Endodermal cell (in vitro differentiated cells): ENCODE data around the gene ALCAM. TPM values are rescaled to one million over a fixed set of nuclear protein-coding genes. Genes with fewer than 3 reads are reported as not detected.

ENCODE experiments used
- DNase-seq: peaks from one replicate; pipeline ENCODE4 v3.0.0-alpha.2; 2017
- H3K27ac ChIP-seq: 2 replicates; pipeline ENCODE4 v1.5.1; 2013; ENCODE audit warnings: mild to moderate bottlenecking, low read depth, low read length, moderate library complexity
- H3K27me3 ChIP-seq: 2 replicates; pipeline ENCODE4 v1.6.1; 2013; ENCODE audit warnings: mild to moderate bottlenecking, low read length, moderate library complexity; ENCODE audit not compliant: insufficient read depth, control insufficient read depth, poor library complexity, severe bottlenecking
- H3K36me3 ChIP-seq: 2 replicates; pipeline ENCODE4 v1.7.0; 2013; ENCODE audit warnings: mild to moderate bottlenecking, low read length, moderate library complexity; ENCODE audit not compliant: control insufficient read depth, insufficient read depth
- H3K4me1 ChIP-seq: one replicate; pipeline ENCODE4 v1.7.0; 2013; ENCODE audit warnings: low read length; ENCODE audit not compliant: control insufficient read depth, insufficient read depth
- H3K4me3 ChIP-seq: 2 replicates; pipeline ENCODE4 v1.5.1; 2013; ENCODE audit warnings: mild to moderate bottlenecking, low read length, moderate library complexity
- H3K9ac ChIP-seq: 2 replicates; pipeline ENCODE4 v1.6.1; 2013; ENCODE audit warnings: mild to moderate bottlenecking, low read length, moderate library complexity; ENCODE audit not compliant: poor library complexity, severe bottlenecking; ENCODE audit errors: extremely low read depth
- H3K9me3 ChIP-seq: 2 replicates; pipeline ENCODE4 v1.6.1; 2013; ENCODE audit warnings: mild to moderate bottlenecking, low read length, moderate library complexity; ENCODE audit not compliant: control insufficient read depth
- H3K27ac Mint-ChIP-seq: 2 replicates; pipeline ENCODE4 v1.8.0; 2020; ENCODE audit warnings: mixed read lengths
- H3K27me3 Mint-ChIP-seq: 2 replicates; pipeline ENCODE4 v1.8.0; 2021; ENCODE audit warnings: mild to moderate bottlenecking, mixed read lengths; ENCODE audit not compliant: insufficient read depth
- H3K36me3 Mint-ChIP-seq: 2 replicates; pipeline ENCODE4 v1.8.0; 2020; ENCODE audit warnings: low read depth, mixed read lengths
- H3K4me1 Mint-ChIP-seq: 2 replicates; pipeline ENCODE4 v1.8.0; 2020; ENCODE audit warnings: mixed read lengths
- H3K4me3 Mint-ChIP-seq: 2 replicates; pipeline ENCODE4 v1.8.0; 2020; ENCODE audit warnings: mild to moderate bottlenecking, moderate library complexity, mixed read lengths
- H3K9me3 Mint-ChIP-seq: 2 replicates; pipeline ENCODE4 v1.8.0; 2020; ENCODE audit warnings: mild to moderate bottlenecking, mixed read lengths
- CTCF ChIP-seq: fragments of 200-600 bp; sonication (generic); conservative IDR thresholded peaks from 2 replicates; pipeline ENCODE4 v1.5.0; 2021; ENCODE audit warnings: antibody characterized with exemption, mild to moderate bottlenecking
- WGBS, 2 experiments: methylation state at CpG; one replicate each; pipeline versions ENCODE4 v1.1.5 to v1.1.7; 2013; ENCODE audit warnings: missing lambda C conversion rate in 2 of 2, mixed read lengths in 1 of 2; ENCODE audit not compliant: insufficient coverage in 1 of 2, insufficient read length in 1 of 2; 5-methylcytosine and 5-hydroxymethylcytosine counted together
- total RNA-seq, 2 donors: library from RNA; stranded (reverse); fragmentation: NEBNext Ultra II Directional in 1 of 2; extraction: Animal tissue kit (Norgen Biotek cat#: 25700) in 1 of 2; gene quantifications; 2 replicates in 1 of 2; 3 replicates in 1 of 2; pipeline ENCODE4 v1.2.1, GENCODE V29; 2021

Gene ALCAM
- total RNA-seq, 2 donors from 2014 or later = 19.3 to 36.5 TPM

GRCh38 chr3:105502333-105502732 is 135.6 kb downstream of the ALCAM start:
- Mint-ChIP-seq H3K4me3 (no peak overlapping the region), H3K4me1 (peaks cover 29% of the 10 kb centered on the region), H3K9me3 (no peaks in the 10 kb centered on the region), H3K27ac (no peak overlapping the region), H3K36me3 (peaks cover 1% of the 10 kb centered on the region), H3K27me3 (no peaks in the 10 kb centered on the region)
- Histone ChIP-seq H3K36me3 (no peaks in the 10 kb centered on the region), H3K27me3 (no peaks in the 10 kb centered on the region), H3K27ac (no peak overlapping the region), H3K4me3 (no peak overlapping the region), H3K9ac (no peak overlapping the region), H3K9me3 (no peaks in the 10 kb centered on the region), H3K4me1 (peaks cover 16% of the 10 kb centered on the region)
- TF ChIP-seq CTCF = no peak
- no peak for DNase-seq
- WGBS, 2 experiments = 62 to 75% methylated on average over 2 of the region's 2 CpGs

GRCh38 chr3:105503191-105503593 is 136.5 kb downstream of the ALCAM start:
- Mint-ChIP-seq H3K27ac (no peak overlapping the region), H3K9me3 (no peaks in the 10 kb centered on the region), H3K36me3 (no peaks in the 10 kb centered on the region), H3K27me3 (no peaks in the 10 kb centered on the region), H3K4me1 (peaks cover 29% of the 10 kb centered on the region), H3K4me3 (no peak overlapping the region)
- no peak for DNase-seq
- Histone ChIP-seq H3K36me3 (no peaks in the 10 kb centered on the region), H3K4me1 (peaks cover 16% of the 10 kb centered on the region), H3K9ac (no peak overlapping the region), H3K9me3 (no peaks in the 10 kb centered on the region), H3K27me3 (no peaks in the 10 kb centered on the region), H3K27ac (no peak overlapping the region), H3K4me3 (peak overlapping the region; percentile 30)
- WGBS, 2 experiments = 91 to 97% methylated on average over 2 to 3 of the region's 3 CpGs
- TF ChIP-seq CTCF = no peak

- Mint-ChIP-seq H3K27me3 (no peaks in the 10 kb centered on the region), H3K9me3 (no peaks in the 10 kb centered on the region), H3K4me1 (peaks cover 27% of the 10 kb centered on the region), H3K36me3 (no peaks in the 10 kb centered on the region), H3K27ac (no peak overlapping the region), H3K4me3 (no peak overlapping the region)
- no peaks in the 10 kb centered on the region for H3K27me3 ChIP-seq
- H3K4me1 ChIP-seq = peaks cover 13% of the 10 kb centered on the region
- no peak for DNase-seq
- 90 to 95% methylated on average over 4 to 13 of the region's 13 CpGs for WGBS, 2 experiments
- H3K9ac ChIP-seq = no peak overlapping the region
- no peak overlapping the region for H3K4me3 ChIP-seq
- no peak overlapping the region for H3K27ac ChIP-seq
- H3K36me3 ChIP-seq = no peaks in the 10 kb centered on the region
- TF ChIP-seq CTCF = no peak
- no peaks in the 10 kb centered on the region for H3K9me3 ChIP-seq
Measured at GRCh38 chr3:105504440-105504951, 137.8 kb downstream of the ALCAM start.
